ENCODE measurements around the gene CELA2A. TPM values are rescaled to one million over a fixed set of nuclear protein-coding genes. Genes with fewer than 3 reads are reported as not detected.

CELA2A gene
- total RNA-seq, 3 donors from 2014 or later (not counting 1 experiment from before 2014, with no cell fraction given), result not detected

DNA sequence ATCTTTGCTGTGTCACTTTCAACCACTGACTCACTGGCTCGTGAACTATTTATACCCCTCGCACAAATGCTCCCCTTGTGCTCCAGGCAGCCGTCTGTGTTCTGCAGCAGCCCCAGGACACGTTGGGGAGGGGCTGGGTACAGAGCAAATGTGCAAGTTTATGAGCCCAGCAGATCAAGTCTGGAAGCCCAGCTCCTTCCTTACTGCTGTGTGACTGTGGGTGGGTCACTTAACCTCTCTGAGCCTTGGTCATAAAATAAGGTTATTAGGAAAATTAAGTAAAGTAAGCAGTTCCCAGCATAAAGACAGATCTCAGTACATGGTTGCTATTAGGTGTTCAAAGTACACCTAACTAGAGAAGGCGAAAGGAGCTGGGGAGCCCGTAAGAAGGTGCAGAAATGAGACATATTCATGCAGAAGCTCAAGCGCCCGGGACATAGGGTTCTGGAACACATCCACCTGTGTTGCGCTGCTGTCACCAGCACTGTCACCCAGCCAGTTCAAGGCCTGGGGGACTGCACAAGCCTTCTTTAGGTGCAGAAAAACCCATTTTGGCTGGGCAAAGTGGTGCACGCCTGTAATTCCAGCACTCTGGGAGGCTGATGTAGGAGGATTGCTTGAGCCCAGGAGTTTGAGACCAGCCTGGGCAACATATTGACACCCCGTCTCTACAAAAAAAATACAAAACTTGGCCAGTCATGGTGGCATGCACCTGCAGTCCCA lies 33.0 kb upstream of the CELA2A start:
- Mint-ChIP-seq H3K4me1 (peaks cover 69 to 91% of the 10 kb centered on the region in 2 donors), H3K27me3 (ENCODE audit: low read depth in 2 of 2) (no peaks in the 10 kb centered on the region), H3K9me3 (no peaks in the 10 kb centered on the region), H3K27ac (peak overlapping the region; percentile 93 to 100), H3K36me3 (no peaks in the 10 kb centered on the region), H3K4me3 (peak overlapping the region; percentile 83)
- DNase-seq, result no peak
- TF ChIP-seq, protein P1, sequence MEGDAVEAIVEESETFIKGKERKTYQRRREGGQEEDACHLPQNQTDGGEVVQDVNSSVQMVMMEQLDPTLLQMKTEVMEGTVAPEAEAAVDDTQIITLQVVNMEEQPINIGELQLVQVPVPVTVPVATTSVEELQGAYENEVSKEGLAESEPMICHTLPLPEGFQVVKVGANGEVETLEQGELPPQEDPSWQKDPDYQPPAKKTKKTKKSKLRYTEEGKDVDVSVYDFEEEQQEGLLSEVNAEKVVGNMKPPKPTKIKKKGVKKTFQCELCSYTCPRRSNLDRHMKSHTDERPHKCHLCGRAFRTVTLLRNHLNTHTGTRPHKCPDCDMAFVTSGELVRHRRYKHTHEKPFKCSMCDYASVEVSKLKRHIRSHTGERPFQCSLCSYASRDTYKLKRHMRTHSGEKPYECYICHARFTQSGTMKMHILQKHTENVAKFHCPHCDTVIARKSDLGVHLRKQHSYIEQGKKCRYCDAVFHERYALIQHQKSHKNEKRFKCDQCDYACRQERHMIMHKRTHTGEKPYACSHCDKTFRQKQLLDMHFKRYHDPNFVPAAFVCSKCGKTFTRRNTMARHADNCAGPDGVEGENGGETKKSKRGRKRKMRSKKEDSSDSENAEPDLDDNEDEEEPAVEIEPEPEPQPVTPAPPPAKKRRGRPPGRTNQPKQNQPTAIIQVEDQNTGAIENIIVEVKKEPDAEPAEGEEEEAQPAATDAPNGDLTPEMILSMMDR (IDR thresholded peaks at IDR 0.05), result no peak
- WGBS (ENCODE audit: insufficient coverage), result 90% methylated on average over 11 of the region's 11 CpGs
- H3K9me3 ChIP-seq (ENCODE audit: control insufficient read depth, insufficient read depth, low read length), result no peaks in the 10 kb centered on the region
- H3K36me3 ChIP-seq (ENCODE audit: control insufficient read depth, insufficient read depth, low read length), result peaks cover 69% of the 10 kb centered on the region
- intact Hi-C loops (cut with micrococcal nuclease), result loop anchor here (2.0 kb wide), 1 partner anchor 101 kb away; no protein-coding TSS in a partner anchor
- peak in 1 of 3 donors; percentile 7 for ATAC-seq
- peak overlapping the region; percentile 38 for H3K27ac ChIP-seq (ENCODE audit: low read length)
- peaks cover 90% of the 10 kb centered on the region for H3K4me1 ChIP-seq (ENCODE audit: control insufficient read depth, insufficient read depth, low read length)
- no peak overlapping the region for H3K4me3 ChIP-seq (ENCODE audit: low read length)
- H3K27me3 ChIP-seq (ENCODE audit: control insufficient read depth, insufficient read depth, low read length), result no peaks in the 10 kb centered on the region

DNA sequence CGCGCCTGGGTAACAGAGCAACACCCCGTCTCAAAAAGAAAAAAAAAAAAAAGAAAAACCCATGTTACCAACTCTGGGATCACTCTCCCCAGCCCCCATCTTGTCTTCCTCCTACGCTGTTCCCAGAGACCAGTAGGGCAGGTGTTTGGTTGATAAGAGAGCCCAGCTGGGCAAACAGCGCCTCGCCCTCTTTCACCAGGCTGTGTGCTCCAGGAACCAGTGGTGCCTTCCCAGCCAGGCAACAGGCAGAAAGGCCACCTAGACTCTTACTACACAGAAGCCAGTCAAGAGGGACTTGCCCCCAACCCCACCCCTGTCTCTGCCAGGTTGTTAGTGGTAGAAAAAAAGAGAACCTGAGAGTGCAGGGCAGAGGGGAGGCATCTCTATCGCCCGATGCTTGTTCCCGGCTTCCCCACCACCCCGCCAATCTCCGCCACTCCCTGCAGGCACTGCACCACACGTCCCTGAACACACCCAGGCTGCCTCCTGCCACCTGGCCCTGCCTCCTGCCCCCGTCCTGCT lies 32.3 kb upstream of the CELA2A start:
- H3K36me3 Mint-ChIP-seq, result no peaks in the 10 kb centered on the region
- TF ChIP-seq, protein P1 (IDR thresholded peaks at IDR 0.05), result no peak
- Histone ChIP-seq H3K27me3 (ENCODE audit: control insufficient read depth, insufficient read depth, low read length) (no peaks in the 10 kb centered on the region), H3K27ac (ENCODE audit: low read length) (peak overlapping the region; percentile 19), H3K36me3 (ENCODE audit: control insufficient read depth, insufficient read depth, low read length) (peaks cover 70% of the 10 kb centered on the region), H3K4me1 (ENCODE audit: control insufficient read depth, insufficient read depth, low read length) (peaks cover 86% of the 10 kb centered on the region), H3K4me3 (ENCODE audit: low read length) (no peak overlapping the region), H3K9me3 (ENCODE audit: control insufficient read depth, insufficient read depth, low read length) (no peaks in the 10 kb centered on the region)
- H3K27ac Mint-ChIP-seq, result peak overlapping the region; percentile 93 to 100
- H3K9me3 Mint-ChIP-seq, result no peaks in the 10 kb centered on the region
- no peaks in the 10 kb centered on the region for H3K27me3 Mint-ChIP-seq (ENCODE audit: low read depth in 2 of 2)
- WGBS (ENCODE audit: insufficient coverage), result 73% methylated on average over 11 of the region's 13 CpGs
- DNase-seq (no peak), ATAC-seq (peak in 1 of 3 donors; percentile 1)
- peak overlapping the region; percentile 83 for H3K4me3 Mint-ChIP-seq
- H3K4me1 Mint-ChIP-seq, result peaks cover 63 to 90% of the 10 kb centered on the region in 2 donors
- intact Hi-C loops (cut with micrococcal nuclease), result no loop called here

DNA sequence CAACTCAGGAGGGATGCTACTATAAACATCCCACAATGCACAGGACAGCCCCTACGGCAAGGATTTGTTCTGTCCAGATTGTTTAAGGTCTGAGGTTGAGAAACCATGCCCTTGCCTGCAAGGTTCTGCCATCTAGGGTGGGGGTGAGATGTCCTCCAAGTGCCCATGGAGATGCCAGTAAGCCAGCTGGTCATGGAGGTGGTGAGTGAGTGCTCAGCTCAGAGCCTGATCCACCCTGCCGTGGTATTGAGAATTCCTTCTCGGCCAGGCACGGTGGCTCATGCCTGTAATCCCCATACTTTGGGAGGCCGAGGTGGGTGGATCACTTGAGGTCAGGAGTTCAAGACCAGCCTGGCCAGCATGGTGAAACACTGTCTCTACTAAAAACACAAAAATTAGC lies 31.6 kb upstream of the CELA2A start:
- intact Hi-C loops (cut with micrococcal nuclease), result no loop called here
- H3K36me3 ChIP-seq (ENCODE audit: control insufficient read depth, insufficient read depth, low read length), result peaks cover 71% of the 10 kb centered on the region

More for the DNA sequence above, 31.6 kb upstream of the CELA2A start:
- TF ChIP-seq, protein P1 (IDR thresholded peaks at IDR 0.05), result no peak
- Histone ChIP-seq H3K27ac (ENCODE audit: low read length) (peak overlapping the region; percentile 19), H3K4me3 (ENCODE audit: low read length) (no peak overlapping the region), H3K4me1 (ENCODE audit: control insufficient read depth, insufficient read depth, low read length) (peaks cover 86% of the 10 kb centered on the region), H3K9me3 (ENCODE audit: control insufficient read depth, insufficient read depth, low read length) (no peaks in the 10 kb centered on the region), H3K27me3 (ENCODE audit: control insufficient read depth, insufficient read depth, low read length) (no peaks in the 10 kb centered on the region)
- ATAC-seq (no peak), DNase-seq (no peak)
- Mint-ChIP-seq H3K27me3 (ENCODE audit: low read depth in 2 of 2) (no peaks in the 10 kb centered on the region), H3K4me1 (peaks cover 63 to 91% of the 10 kb centered on the region in 2 donors), H3K36me3 (peaks cover 4% of the 10 kb centered on the region), H3K4me3 (peak overlapping the region; percentile 83), H3K9me3 (no peaks in the 10 kb centered on the region), H3K27ac (peak overlapping the region; percentile 93 to 100)
- WGBS (ENCODE audit: insufficient coverage), result 85% methylated on average over 5 of the region's 5 CpGs
